ENCODE data around the gene TXNDC2. TPM values are rescaled to one million over a fixed set of nuclear protein-coding genes. Genes with fewer than 3 reads are reported as not detected.
A peak's percentile ranks its signal among the peaks of the same experiment; 100 is the strongest.
"Not testable (repeated sequence)": the region's sequence is repeated elsewhere in the genome, so short reads cannot be mapped to it uniquely, and the experiment has no call there.

The TXNDC2 gene
- total RNA-seq, 2 donors from 2014 or later = 0.19 to 0.29 TPM

DNA sequence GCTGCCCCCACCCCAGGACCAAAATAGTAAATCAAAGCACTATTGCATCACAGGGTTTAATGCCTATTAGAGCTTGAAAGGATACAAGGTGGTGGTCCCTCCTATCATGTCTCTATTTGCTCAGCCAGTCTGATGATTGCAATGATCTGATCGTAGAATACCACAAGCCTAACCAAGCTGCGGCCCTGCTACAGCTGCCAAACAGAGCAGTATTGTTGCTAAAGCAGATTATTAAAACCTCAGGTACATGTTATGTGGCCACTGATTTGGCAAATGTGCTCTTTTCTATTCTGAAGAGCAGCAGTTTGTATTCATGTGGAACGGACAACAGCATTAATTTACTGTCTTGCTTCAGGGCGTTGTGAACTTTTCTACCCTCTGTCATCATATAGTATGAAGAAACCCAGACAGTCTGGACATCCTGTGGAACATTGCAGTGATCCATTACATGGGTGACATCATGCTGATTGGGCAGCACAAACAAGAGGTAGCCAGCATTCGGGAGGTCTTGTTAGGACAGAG lies 19.7 kb downstream of the TXNDC2 start:
- no peak for DNase-seq (ENCODE audit: low spot score)
- intact Hi-C loops (cut with DNase I) = no loop called here

DNA sequence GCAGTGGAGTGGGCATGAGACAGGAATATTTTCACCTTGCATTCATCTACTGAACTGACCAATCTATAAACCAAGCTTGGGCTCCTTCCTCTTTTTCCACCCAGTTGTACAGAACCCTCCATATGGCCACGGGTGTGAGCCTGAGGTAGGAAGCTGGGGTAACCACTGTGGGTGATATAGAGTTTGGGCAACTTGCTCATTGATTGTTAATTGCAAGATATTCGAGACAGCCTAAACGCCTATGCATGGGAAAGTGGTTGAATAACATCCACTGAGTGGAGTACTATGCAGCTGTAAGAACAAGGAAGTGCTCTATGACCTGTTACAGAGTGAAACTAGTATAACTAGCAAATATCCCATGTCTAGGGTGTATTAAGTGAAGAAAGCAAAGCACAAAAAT lies 20.7 kb downstream of the TXNDC2 start:
- intact Hi-C loops (cut with DNase I) = no loop called here
- no peak for DNase-seq (ENCODE audit: low spot score)

DNA sequence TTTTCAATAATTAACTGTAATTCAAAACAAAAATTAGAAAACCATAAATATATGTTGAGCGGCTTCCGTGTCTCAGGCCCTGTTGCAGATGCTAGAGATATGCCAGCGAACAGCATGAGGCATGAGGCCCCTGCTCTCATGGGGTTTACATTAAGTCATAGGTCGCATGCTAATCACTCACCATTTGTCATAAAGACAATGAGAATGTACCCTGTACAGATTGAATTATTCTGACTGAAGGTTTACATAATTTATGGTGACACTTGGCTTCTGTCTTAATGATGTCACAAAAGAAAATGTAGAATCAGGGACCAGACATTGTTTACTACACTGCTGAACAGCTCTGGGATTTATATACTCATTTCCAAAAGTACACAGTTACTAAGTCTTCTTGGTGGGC lies 22.1 kb downstream of the TXNDC2 start:
- no peak for DNase-seq (ENCODE audit: low spot score)
- intact Hi-C loops (cut with DNase I) = no loop called here

DNA sequence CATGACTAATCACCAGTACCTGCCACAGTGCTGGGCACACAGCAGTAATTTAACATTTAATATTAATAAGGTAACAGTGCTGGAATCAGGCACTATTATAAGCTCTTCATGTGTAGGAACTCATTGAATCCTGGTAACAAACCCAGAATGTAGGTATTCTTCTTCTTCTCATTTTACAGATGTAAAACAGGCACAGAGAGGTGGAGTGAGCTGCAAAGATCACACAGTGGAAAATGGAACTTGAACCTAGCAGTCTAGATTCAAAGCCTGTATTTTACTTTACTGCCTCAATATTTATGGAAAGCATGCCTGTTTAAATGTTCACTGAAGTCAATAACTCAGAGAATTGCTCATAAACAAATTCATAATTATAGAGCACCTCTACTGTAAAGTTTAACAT lies 24.3 kb downstream of the TXNDC2 start:
- intact Hi-C loops (cut with DNase I) = loop anchor here in 1 of 2 donors (10.0 kb wide), 1 partner anchor 195 kb away; no protein-coding TSS in a partner anchor
- DNase-seq (ENCODE audit: low spot score) = no peak

DNA sequence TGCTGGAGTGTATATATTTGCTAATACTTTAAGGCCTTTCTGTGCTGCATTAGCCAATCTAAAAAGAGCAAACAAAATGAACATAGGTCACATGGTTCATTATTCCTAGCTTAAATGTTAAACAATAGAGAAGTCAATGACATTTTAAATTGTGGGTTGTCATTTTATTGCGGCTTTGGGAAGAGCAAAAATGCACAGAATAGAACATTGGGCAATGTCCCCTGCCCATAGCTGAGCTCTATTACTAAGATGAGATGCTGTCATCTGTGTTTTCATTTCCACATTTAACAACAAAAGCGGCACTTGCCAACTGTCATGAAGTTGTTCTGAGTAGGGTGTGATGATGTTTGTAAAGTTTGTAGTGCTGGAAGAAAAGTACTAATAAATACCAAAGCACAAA lies 24.9 kb downstream of the TXNDC2 start:
- no peak for DNase-seq (ENCODE audit: low spot score)
- intact Hi-C loops (cut with DNase I) = loop anchor here in 1 of 2 donors (10.0 kb wide), 1 partner anchor 196 kb away; no protein-coding TSS in a partner anchor

DNA sequence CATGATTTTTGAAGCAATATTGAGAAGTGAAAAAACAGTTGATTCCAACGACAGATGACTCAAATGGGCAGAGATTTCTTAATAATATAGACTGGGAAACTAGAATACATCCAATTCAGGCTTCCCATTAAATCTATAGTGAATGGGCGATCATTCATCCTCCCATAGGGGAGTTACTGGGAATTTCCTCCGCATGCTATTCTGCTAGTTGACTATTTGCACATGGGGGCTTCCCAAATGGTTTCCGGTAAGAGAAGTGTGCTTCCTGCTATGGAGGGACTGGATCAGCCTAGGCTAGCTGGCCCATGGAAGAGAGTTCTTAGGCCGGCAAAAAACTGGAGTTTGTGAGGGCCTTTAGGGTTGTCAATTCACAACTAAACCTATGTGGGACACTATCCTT lies 25.5 kb downstream of the TXNDC2 start:
- intact Hi-C loops (cut with DNase I) = loop anchor here in 1 of 2 donors (10.0 kb wide), 1 partner anchor 196 kb away; no protein-coding TSS in a partner anchor
- DNase-seq (ENCODE audit: low spot score) = no peak

DNA sequence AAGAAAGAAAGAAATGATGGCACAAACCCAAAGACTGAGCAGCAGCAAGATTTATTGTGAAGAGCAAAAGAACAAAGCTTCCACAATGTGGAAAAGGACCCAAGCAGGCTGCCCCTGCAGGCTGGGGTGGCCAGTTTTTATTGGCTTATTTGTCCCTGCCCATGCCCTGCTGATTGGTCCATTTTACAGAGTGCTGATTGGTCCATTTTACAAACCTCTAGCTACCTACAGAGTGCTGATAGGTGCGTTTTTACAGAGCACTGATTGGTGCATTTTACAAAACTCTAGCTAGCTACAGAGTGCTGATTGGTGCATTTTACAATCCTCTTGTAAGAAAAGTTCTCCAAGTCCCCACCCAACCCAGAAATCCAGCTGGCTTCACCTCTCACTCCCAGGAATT lies 26.5 kb downstream of the TXNDC2 start:
- intact Hi-C loops (cut with DNase I) = loop anchor here in 1 of 2 donors (10.0 kb wide), 1 partner anchor 197 kb away; no protein-coding TSS in a partner anchor
- DNase-seq (ENCODE audit: low spot score) = not testable (repeated sequence)

DNA sequence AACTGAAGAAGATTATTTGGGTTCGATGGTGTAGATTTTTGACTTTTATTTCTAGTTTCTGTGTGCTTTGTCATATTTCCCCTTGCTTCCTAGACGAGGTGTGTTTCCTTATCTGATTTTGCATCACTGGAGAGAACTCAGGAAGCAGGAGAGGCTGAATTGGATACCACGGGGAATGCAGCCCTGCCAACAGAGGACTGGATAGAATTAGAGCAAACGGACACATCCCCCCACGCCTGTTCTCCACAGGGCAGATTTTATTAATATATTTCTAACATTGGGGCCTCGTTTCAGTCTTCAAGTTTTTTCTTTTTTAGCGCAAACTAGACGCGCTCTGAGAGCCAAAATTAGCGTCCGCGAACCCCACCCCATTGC lies 27.4 kb downstream of the TXNDC2 start:
- intact Hi-C loops (cut with DNase I) = loop anchor here in 1 of 2 donors (10.0 kb wide), 1 partner anchor 198 kb away; no protein-coding TSS in a partner anchor
- no peak for DNase-seq (ENCODE audit: low spot score)

DNA sequence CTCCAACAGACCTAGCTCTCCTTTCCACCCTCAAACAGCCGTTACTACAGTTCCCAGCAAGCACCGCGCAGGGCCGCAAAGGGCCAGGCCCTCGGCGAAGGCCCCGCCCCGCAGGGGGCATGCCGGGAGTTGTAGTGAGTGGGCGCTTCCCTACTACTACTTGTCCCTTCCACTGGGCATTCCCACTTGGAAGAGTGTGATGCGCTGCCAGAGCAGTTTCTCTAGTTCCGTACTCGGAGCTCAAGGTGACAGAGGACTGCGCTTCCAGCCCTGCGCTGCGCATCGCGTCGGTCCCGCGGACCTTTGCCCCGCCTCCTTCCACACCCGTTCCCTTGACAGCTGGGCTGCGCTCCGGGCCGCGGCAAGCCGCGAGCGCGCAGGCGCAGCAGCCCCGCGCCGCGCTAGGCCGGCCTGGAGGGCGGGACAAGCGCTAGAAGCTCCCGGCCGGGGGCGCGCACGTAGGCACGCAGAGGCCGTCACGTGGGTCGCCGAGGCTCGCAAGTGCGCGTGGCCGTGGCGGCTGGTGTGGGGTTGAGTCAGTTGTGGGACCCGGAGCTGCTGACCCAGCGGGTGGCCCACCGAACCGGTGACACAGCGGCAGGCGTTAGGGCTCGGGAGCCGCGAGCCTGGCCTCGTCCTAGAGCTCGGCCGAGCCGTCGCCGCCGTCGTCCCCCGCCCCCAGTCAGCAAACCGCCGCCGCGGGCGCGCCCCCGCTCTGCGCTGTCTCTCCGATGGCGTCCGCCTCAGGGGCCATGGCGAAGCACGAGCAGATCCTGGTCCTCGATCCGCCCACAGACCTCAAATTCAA lies 28.0 kb downstream of the TXNDC2 start, which contains the start of gene VAPA:
Gene VAPA, plus strand, starts transcription at position 491 of the 808 bp plus-strand sequence. Its CDS starts 241 bp downstream, at position 732.
- intact Hi-C loops (cut with DNase I) = loop anchor here in 1 of 2 donors (10.0 kb wide), 1 partner anchor 199 kb away; no protein-coding TSS in a partner anchor
- peak; percentile 99 for DNase-seq (ENCODE audit: low spot score)

DNA sequence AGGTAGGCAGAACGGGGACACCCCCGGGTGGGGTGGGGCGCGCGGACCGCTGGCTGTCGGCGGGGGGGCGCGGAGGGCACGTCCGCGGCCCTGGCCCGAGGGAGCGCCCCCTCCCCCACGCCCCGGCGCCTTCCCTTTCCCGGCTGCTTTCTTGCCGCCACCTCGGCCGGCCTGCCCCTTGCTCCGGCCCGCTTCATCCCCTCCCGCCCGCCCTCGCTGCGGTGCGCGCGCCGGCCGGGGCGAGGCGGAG lies 28.5 kb downstream of the TXNDC2 start:
- DNase-seq (ENCODE audit: low spot score) = no peak
- intact Hi-C loops (cut with DNase I) = loop anchor here in 1 of 2 donors (10.0 kb wide), 1 partner anchor 199 kb away; no protein-coding TSS in a partner anchor

DNA sequence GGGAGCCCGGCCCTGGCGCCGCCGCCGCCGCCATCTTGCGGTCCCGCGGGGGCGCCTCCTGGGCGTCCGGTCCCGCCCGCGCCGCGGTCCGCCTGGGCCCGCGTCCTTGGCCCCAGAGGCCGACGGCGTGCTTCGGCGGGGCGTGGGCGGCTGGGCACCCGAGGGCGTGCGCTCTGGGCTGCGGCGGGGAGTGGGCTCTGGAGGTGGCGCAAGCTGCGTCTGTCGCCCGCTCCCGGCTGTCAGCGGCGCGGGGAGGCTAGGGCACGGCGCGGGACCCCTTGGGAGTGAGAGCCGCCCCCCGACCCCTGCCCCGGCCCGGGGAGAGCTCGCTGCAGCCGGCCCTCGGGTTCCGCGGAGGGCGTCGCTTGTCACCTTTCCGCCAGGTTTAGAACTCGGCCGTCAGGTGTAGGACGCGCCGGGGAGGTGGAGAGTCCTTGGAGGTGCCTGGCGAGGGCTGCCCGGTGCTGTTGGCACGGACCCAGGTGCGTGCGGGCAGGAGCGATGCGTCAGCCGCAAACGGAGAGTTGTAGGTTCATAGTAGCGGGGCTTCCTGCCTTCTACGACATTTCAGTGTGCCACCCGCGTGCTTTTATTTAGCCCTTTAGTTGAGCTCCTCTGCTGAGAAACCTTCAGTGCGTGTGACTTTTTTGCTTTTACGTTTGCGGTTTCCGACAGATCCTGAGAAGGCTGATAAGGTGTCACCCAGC lies 29.0 kb downstream of the TXNDC2 start:
- peak; percentile 91 for DNase-seq (ENCODE audit: low spot score)
- intact Hi-C loops (cut with DNase I) = loop anchor here in 1 of 2 donors (10.0 kb wide), 1 partner anchor 200 kb away; no protein-coding TSS in a partner anchor

DNA sequence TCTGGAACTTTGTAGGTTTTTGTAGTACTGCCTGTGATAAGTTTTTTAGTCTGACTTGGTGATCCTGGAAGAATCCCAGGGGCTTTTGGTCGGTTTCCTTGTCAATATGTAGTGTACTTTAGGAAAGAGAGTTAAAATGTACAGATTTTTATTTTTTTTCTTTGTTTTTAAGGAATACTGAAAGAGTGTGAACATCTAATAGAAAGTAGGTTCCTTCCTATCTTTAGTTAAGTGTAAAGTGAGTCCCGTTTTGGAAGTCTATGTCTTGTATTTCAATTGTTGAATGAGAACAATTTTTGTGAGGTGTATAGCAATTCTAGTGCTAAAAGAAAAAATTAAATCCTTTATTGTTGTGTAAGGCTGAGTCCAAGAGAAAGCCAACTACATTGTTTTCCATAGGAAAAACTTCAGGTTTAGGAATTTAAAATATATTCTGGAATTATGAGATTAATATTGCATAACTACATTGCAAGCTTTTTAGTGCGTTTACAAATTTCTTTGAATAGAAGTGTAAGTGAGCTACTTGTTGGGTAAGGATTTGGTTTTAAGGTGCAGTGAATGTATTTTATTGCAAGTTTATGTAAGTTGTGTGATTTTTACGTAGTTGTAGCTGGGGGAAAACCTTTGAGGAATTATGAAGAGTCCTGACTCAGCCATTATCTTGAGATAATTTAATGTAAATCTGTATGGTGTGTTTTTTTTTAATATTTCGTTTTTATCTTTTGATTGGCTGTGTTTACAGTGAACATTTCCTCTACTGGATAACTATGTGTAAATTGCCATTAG lies 29.7 kb downstream of the TXNDC2 start:
- DNase-seq (ENCODE audit: low spot score) = no peak
- intact Hi-C loops (cut with DNase I) = loop anchor here in 1 of 2 donors (10.0 kb wide), 1 partner anchor 201 kb away; no protein-coding TSS in a partner anchor

DNA sequence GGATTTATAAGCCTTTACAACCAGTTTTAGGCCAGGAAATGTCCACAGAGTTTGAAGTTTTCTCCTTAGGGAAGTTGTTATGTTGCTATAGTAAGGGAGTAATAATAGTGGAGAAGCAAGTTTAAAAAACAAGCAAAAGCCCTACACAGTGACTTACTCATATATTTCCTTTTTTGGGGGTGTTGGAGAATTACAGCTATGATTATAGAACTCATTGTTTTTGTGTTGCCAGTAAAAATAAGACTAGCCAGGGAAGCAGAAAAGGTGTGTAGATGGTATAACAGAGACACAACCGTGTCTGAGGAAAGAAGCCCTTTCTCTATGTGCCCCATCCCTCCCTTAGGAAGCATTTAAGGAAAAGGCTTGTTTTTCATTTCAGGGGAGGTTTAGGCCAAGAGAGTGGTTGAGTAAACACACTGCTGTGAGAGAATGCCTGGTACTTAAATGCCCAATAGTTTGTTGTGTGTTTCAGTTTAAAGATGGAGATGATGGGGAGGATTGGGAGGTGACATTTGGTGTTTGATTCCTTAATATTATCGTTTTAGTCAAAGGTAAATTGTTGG lies 30.4 kb downstream of the TXNDC2 start:
- intact Hi-C loops (cut with DNase I) = loop anchor here in 1 of 2 donors (10.0 kb wide), 1 partner anchor 201 kb away; no protein-coding TSS in a partner anchor
- no peak for DNase-seq (ENCODE audit: low spot score)

DNA sequence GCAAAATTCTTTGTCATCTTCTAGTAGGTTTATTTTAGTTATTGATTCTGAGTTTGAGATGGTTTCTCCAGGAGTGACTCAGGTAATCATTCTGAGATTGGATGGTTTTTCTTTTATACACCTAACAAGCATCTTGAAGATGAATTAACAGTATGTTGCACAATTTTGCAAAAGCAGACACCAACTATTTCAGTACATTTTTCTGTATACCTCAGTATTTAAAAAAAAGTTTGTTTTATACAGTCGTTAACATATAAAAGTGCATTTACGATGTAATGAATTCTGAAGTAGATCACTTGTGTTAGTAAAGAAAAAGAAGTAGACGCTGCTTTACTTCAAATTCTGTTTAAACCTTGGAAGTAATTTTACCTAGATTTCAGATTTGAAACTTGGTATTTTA lies 31.0 kb downstream of the TXNDC2 start:
- intact Hi-C loops (cut with DNase I) = loop anchor here in 1 of 2 donors (10.0 kb wide), 1 partner anchor 202 kb away; no protein-coding TSS in a partner anchor

DNA sequence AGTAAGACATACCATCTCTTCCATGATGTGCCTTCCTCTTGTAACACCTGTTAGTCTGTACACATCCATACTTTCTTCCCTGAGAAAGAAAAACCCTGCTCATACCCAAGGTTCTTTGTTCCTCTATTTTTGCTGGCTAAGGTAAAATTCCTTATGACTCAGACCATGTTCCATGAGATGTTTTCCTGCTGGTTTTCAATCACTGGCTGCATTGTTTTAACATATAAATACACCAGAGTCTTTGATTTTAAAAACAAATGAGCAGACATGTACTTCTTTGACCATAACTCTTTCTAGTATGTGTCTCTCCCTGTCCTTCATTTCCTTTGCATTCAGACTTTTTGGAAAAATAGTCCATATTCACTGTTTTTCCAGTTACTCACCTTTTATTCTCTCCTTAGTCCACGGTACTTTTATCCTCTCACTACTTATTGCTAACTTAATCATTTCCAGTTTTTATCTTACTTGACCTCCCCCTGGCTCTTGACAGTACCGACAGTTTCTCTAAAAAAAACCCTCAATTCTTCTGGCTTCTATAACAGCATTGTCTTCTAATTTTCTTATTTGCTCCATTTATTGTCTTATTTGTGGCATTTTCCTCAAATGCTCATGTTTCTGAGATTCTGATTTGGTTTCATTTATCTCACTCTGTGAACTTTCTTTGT lies 32.4 kb downstream of the TXNDC2 start:
- DNase-seq (ENCODE audit: low spot score) = no peak
- intact Hi-C loops (cut with DNase I) = loop anchor here in 1 of 2 donors (10.0 kb wide), 1 partner anchor 203 kb away; no protein-coding TSS in a partner anchor

More for the DNA sequence above, 31.0 kb downstream of the TXNDC2 start:
- no peak for DNase-seq (ENCODE audit: low spot score)

DNA sequence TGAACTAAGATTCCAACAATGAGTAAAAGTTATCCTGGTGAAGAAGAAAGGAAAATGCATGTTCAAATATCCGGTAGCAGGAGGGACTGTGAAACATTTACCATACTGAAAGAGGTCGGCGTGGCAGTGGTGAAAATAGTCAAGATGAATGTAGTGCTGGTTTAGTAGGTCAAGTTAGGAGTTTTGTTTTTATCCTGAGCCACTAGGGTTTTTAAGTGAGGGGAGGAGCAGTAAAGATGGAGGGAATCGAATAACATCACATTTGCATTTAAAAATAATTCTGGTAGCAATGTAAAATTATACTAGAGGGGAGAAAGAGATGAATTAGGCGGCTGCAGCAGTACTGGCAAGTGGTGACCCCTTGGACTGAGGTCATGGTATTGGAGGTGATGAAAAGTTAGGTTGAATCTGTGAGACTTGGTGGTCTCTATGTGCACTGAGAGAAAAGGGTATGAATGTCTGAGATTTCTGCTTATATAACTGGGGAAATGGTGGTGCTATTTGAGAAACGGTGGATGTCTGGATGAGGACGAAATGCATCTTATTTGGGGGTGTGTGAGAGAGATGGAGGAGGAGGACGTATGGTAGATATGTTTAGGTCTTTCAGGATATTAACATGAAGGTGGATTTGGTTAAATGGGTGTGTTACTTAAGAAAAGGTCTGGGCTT lies 33.9 kb downstream of the TXNDC2 start:
- no peak for DNase-seq (ENCODE audit: low spot score)
- intact Hi-C loops (cut with DNase I) = loop anchor here in 1 of 2 donors (10.0 kb wide), 2 partner anchors 95 to 205 kb away; no protein-coding TSS in a partner anchor

DNA sequence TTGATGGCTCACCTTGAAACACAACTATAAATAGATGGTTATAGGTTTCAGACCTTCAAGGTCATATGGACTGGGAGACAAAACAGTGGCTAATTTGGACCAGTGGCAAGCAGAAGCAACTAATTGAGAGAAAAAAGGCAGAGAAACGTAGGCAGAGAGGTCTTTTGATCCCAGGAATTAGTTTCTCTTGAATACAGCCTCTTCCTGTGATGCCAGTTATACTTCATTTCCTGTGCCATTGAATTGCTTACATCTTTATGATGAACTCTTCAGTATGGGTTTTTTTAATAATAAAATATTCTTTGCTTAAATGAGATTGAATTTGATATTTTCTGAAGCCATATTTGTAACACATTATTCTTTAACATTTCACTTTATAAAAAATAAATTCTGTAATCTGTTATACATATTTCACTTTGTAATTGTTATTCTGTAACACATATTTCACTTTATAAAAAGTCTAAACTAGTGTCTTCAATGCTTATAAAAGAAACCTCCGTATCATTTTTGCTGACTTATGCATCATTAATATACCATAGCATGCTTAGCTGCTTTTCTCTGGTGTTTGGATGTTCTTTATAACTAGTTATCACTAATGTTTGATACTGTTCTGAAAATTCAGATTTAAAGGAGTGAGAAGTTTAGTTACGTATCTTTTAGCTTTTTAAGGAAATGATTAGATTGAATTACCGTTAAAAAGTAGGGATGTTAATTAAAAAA lies 37.0 kb downstream of the TXNDC2 start:
- no peak for DNase-seq (ENCODE audit: low spot score)
- intact Hi-C loops (cut with DNase I) = loop anchor here in 1 of 2 donors (10.0 kb wide), 1 partner anchor 98 kb away; no protein-coding TSS in a partner anchor
